ENCODE results near the gene ADARB2. TPM values are rescaled to one million over a fixed set of nuclear protein-coding genes. Genes with fewer than 3 reads are reported as not detected.
A peak's percentile ranks its signal among the peaks of the same experiment; 100 is the strongest.

Gene ADARB2
- total and polyA plus RNA-seq, 4 donors, result under 0.01 to 0.79 TPM; not detected in 2

DNA sequence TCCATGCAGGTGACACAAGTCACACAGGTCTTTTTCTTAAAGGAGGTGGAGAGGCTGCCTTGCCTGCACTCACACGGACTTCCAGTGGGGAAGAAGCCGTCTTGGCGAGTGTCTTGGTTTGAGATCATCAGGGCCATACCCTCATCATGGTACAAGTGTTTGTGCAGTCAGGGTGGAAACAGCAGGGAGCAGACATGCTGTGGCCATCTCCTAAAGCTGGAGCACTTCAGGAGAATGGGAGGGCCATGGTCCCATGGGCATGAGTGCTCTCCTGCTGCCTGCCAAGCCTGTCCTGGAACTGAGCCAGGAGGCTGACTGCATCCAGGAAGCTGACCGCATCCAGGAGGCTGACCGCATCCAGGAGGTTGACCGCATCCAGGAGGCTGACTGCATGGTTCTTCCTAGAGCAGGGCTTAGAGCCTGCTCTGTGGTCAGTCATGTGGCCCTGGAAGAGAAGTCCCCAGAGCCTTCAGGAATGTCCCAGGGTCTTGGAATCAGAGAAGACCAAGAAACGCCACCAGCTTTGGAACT lies 98.4 kb downstream of the ADARB2 start:
- H3K36me3 ChIP-seq (ENCODE audit: control insufficient read depth in 1 of 2, insufficient read depth in 2 of 2, low read length in 1 of 2), result no peaks in the 10 kb centered on the region
- H3K27ac ChIP-seq (ENCODE audit: low read depth in 1 of 2, low read length in 2 of 2), result no peak overlapping the region
- H3K9me3 ChIP-seq (ENCODE audit: control insufficient read depth, low read length), result peaks cover 2% of the 10 kb centered on the region
- no peak overlapping the region for H3K4me3 ChIP-seq (ENCODE audit: low read length in 2 of 2)
- DNase-seq (no peak), ATAC-seq (ENCODE audit: low FRiP score) (no peak)
- WGBS, 2 donors, result 64 to 70% methylated on average over 7 of the region's 7 CpGs
- no peaks in the 10 kb centered on the region for H3K4me1 ChIP-seq (ENCODE audit: control insufficient read depth in 1 of 2, insufficient read depth in 2 of 2, low read length in 2 of 2)
- intact Hi-C loops (cut with DNase I), result no loop called here
- no peaks in the 10 kb centered on the region for H3K27me3 ChIP-seq (ENCODE audit: control insufficient read depth in 1 of 2, insufficient read depth in 2 of 2, low read length in 1 of 2)

GRCh38 chr10:1635340-1635739 lies 102.0 kb downstream of the ADARB2 start:
- ATAC-seq (ENCODE audit: low FRiP score) (no peak), DNase-seq (no peak)
- WGBS, 2 donors, result 57% methylated on average over 11 of the region's 11 CpGs
- H3K4me3 ChIP-seq (ENCODE audit: low read length in 2 of 2), result no peak overlapping the region
- no peaks in the 10 kb centered on the region for H3K4me1 ChIP-seq (ENCODE audit: control insufficient read depth in 1 of 2, insufficient read depth in 2 of 2, low read length in 2 of 2)
- H3K27me3 ChIP-seq (ENCODE audit: control insufficient read depth in 1 of 2, insufficient read depth in 2 of 2, low read length in 1 of 2), result no peaks in the 10 kb centered on the region
- H3K9me3 ChIP-seq (ENCODE audit: control insufficient read depth, low read length), result peaks cover 6% of the 10 kb centered on the region
- intact Hi-C loops (cut with DNase I), result no loop called here
- no peaks in the 10 kb centered on the region for H3K36me3 ChIP-seq (ENCODE audit: control insufficient read depth in 1 of 2, insufficient read depth in 2 of 2, low read length in 1 of 2)
- H3K27ac ChIP-seq (ENCODE audit: low read depth in 1 of 2, low read length in 2 of 2), result no peak overlapping the region

GRCh38 chr10:1634239-1634638 lies 103.1 kb downstream of the ADARB2 start:
- H3K36me3 ChIP-seq (ENCODE audit: control insufficient read depth in 1 of 2, insufficient read depth in 2 of 2, low read length in 1 of 2), result no peaks in the 10 kb centered on the region
- H3K27me3 ChIP-seq (ENCODE audit: control insufficient read depth in 1 of 2, insufficient read depth in 2 of 2, low read length in 1 of 2), result no peaks in the 10 kb centered on the region
- intact Hi-C loops (cut with DNase I), result no loop called here

DNA sequence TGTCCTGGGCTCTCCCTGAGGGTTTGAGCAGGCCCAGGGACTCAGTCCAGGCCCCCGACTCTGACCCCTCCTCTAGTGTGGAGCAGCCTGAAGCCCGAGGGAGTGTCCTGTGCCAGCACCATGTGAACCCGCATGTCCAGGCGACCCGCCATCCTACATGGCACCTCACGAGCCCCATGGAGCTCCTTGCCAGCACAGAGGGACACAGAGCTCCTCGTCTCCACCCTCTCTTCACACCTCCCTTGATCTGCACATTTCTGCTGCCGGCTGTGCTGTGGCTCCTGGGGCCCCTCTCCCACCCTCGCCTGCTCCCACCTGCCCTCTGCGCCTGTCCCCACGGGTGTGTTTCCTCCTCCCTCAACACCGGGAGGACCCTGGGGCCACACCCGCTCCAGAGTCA lies 103.5 kb downstream of the ADARB2 start:
- no peak overlapping the region for H3K27ac ChIP-seq (ENCODE audit: low read depth in 1 of 2, low read length in 2 of 2)
- intact Hi-C loops (cut with DNase I), result no loop called here
- peak; percentile 30 for ATAC-seq (ENCODE audit: low FRiP score)
- H3K4me1 ChIP-seq (ENCODE audit: control insufficient read depth in 1 of 2, insufficient read depth in 2 of 2, low read length in 2 of 2), result no peaks in the 10 kb centered on the region
- peaks cover 4% of the 10 kb centered on the region for H3K9me3 ChIP-seq (ENCODE audit: control insufficient read depth, low read length)
- 73 to 75% methylated on average over 13 of the region's 13 CpGs for WGBS, 2 donors
- H3K27me3 ChIP-seq (ENCODE audit: control insufficient read depth in 1 of 2, insufficient read depth in 2 of 2, low read length in 1 of 2), result no peaks in the 10 kb centered on the region
- peak in 1 of 2 donors; percentile 66 for DNase-seq
- H3K4me3 ChIP-seq (ENCODE audit: low read length in 2 of 2), result no peak overlapping the region
- no peaks in the 10 kb centered on the region for H3K36me3 ChIP-seq (ENCODE audit: control insufficient read depth in 1 of 2, insufficient read depth in 2 of 2, low read length in 1 of 2)

More at GRCh38 chr10:1634239-1634638, 103.1 kb downstream of the ADARB2 start:
- ATAC-seq (ENCODE audit: low FRiP score) (no peak), DNase-seq (no peak)
- H3K27ac ChIP-seq (ENCODE audit: low read depth in 1 of 2, low read length in 2 of 2), result no peak overlapping the region
- H3K4me3 ChIP-seq (ENCODE audit: low read length in 2 of 2), result no peak overlapping the region
- 77 to 80% methylated on average over 5 of the region's 5 CpGs for WGBS, 2 donors
- H3K4me1 ChIP-seq (ENCODE audit: control insufficient read depth in 1 of 2, insufficient read depth in 2 of 2, low read length in 2 of 2), result no peaks in the 10 kb centered on the region
- H3K9me3 ChIP-seq (ENCODE audit: control insufficient read depth, low read length), result peaks cover 4% of the 10 kb centered on the region

DNA sequence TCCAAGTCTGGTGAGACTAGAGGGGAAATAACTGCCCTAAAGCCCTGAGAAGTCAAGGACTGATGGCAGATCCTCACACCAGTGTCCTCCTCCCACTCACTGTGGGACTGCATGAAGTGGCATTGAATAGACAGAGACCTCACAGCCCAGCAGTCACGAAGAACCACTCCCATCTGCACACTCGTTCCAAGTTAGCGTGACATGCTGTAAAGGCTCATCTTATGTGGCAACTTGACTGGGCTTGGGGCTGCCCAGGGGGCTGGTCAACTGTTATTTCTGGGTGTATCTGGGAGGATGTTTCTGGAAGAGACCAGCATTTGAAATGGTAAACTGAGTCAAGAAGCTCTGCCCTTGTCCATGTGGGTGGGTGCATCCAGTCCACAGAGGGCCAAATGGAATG lies 104.7 kb downstream of the ADARB2 start:
- ATAC-seq (ENCODE audit: low FRiP score) (no peak), DNase-seq (no peak)
- intact Hi-C loops (cut with DNase I), result no loop called here
- Histone ChIP-seq H3K27me3 (ENCODE audit: control insufficient read depth in 1 of 2, insufficient read depth in 2 of 2, low read length in 1 of 2) (no peaks in the 10 kb centered on the region), H3K27ac (ENCODE audit: low read depth in 1 of 2, low read length in 2 of 2) (no peak overlapping the region), H3K4me3 (ENCODE audit: low read length in 2 of 2) (no peak overlapping the region), H3K36me3 (ENCODE audit: control insufficient read depth in 1 of 2, insufficient read depth in 2 of 2, low read length in 1 of 2) (no peaks in the 10 kb centered on the region), H3K4me1 (ENCODE audit: control insufficient read depth in 1 of 2, insufficient read depth in 2 of 2, low read length in 2 of 2) (no peaks in the 10 kb centered on the region), H3K9me3 (ENCODE audit: control insufficient read depth, low read length) (peaks cover 8% of the 10 kb centered on the region)
- WGBS, 2 donors, result 89 to 90% methylated on average over 3 of the region's 3 CpGs

GRCh38 chr10:1632141-1632540 lies 105.2 kb downstream of the ADARB2 start:
- DNase-seq (no peak), ATAC-seq (ENCODE audit: low FRiP score) (no peak)
- Histone ChIP-seq H3K36me3 (ENCODE audit: control insufficient read depth in 1 of 2, insufficient read depth in 2 of 2, low read length in 1 of 2) (no peaks in the 10 kb centered on the region), H3K4me3 (ENCODE audit: low read length in 2 of 2) (no peak overlapping the region), H3K27me3 (ENCODE audit: control insufficient read depth in 1 of 2, insufficient read depth in 2 of 2, low read length in 1 of 2) (no peaks in the 10 kb centered on the region), H3K27ac (ENCODE audit: low read depth in 1 of 2, low read length in 2 of 2) (no peak overlapping the region), H3K4me1 (ENCODE audit: control insufficient read depth in 1 of 2, insufficient read depth in 2 of 2, low read length in 2 of 2) (no peaks in the 10 kb centered on the region), H3K9me3 (ENCODE audit: control insufficient read depth, low read length) (peaks cover 8% of the 10 kb centered on the region)
- intact Hi-C loops (cut with DNase I), result no loop called here
- WGBS, 2 donors, result 88 to 90% methylated on average over 3 of the region's 3 CpGs

DNA sequence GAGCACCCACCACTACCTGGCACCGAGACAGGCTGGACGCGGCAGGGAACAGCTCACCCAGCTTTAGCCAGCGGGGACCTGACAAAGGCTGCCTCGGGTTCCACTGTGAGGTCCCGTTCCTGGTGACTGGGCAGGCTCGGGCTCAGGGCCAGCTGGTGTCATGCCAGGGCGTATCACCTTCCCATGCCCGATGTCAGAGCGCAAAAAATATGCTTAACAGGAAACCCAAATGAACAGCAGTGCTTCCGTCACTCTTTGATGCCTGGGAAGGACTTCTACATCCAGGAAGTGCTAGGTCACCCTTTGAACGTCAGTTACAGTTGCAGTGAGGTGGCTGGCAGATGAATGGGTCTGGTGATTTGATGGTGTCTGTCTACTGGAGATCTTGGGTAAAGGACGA lies 106.0 kb downstream of the ADARB2 start:
- Histone ChIP-seq H3K27me3 (ENCODE audit: control insufficient read depth in 1 of 2, insufficient read depth in 2 of 2, low read length in 1 of 2) (no peaks in the 10 kb centered on the region), H3K9me3 (ENCODE audit: control insufficient read depth, low read length) (peaks cover 8% of the 10 kb centered on the region), H3K4me1 (ENCODE audit: control insufficient read depth in 1 of 2, insufficient read depth in 2 of 2, low read length in 2 of 2) (no peaks in the 10 kb centered on the region), H3K27ac (ENCODE audit: low read depth in 1 of 2, low read length in 2 of 2) (no peak overlapping the region), H3K4me3 (ENCODE audit: low read length in 2 of 2) (no peak overlapping the region), H3K36me3 (ENCODE audit: control insufficient read depth in 1 of 2, insufficient read depth in 2 of 2, low read length in 1 of 2) (no peaks in the 10 kb centered on the region)
- ATAC-seq (ENCODE audit: low FRiP score), result no peak
- DNase-seq, result peak in 1 of 2 donors; percentile 39
- intact Hi-C loops (cut with DNase I), result no loop called here
- 72 to 75% methylated on average over 13 of the region's 13 CpGs for WGBS, 2 donors

- DNase-seq, result peak in 1 of 2 donors; percentile 39
These were observed 107.0 kb downstream of the ADARB2 start for GRCh38 chr10:1630304-1630703.

DNA sequence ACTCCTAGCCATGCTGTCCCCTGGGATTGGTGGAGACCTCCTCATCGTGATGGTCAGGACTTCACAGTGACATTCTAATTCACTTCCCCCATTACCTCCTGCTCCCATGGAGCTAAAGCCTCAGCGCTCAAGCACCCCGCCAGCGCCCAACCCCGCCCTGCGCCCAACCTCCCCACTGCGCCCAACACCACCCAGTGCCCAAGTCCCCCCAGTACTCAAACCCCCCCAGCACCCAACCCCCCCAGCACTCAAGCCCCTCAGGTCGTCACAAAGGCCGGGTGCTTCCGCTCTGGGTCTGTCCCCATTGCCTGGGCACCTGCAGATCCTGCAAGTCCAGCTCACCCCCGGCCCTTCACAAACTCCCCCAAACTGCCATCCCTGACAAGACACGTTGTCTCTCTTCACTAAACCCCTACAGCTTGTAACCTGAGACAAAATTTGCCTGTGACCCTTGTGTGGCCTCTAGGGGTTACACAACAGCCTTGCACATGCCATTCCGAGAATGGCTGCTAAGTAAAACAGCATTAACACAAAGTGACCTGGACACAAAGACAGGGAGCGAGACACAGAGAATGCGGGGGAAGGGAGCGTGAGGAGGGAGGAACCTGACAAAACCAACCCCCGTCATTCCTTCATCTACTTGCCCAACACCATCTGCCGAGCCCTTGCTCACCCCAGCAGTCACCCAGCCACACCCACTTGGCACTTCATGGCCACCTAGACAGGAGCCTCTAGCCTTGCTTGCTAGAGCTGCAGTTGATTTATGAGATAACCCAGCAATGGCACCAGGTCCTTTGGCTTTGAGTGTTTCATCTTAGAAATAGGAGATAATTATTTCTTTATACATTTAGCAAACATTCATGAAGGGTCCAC lies 107.8 kb downstream of the ADARB2 start:
- Histone ChIP-seq H3K4me1 (ENCODE audit: control insufficient read depth in 1 of 2, insufficient read depth in 2 of 2, low read length in 2 of 2) (no peaks in the 10 kb centered on the region), H3K27me3 (ENCODE audit: control insufficient read depth in 1 of 2, insufficient read depth in 2 of 2, low read length in 1 of 2) (no peaks in the 10 kb centered on the region), H3K27ac (ENCODE audit: low read depth in 1 of 2, low read length in 2 of 2) (no peak overlapping the region), H3K9me3 (ENCODE audit: control insufficient read depth, low read length) (peaks cover 8% of the 10 kb centered on the region), H3K36me3 (ENCODE audit: control insufficient read depth in 1 of 2, insufficient read depth in 2 of 2, low read length in 1 of 2) (no peaks in the 10 kb centered on the region), H3K4me3 (ENCODE audit: low read length in 2 of 2) (no peak overlapping the region)
- ATAC-seq (ENCODE audit: low FRiP score) (no peak), DNase-seq (peak in 1 of 2 donors; percentile 51)
- intact Hi-C loops (cut with DNase I), result no loop called here
- WGBS, 2 donors, result 52 to 55% methylated on average over 18 of the region's 18 CpGs

More at GRCh38 chr10:1630304-1630703, 107.0 kb downstream of the ADARB2 start:
- intact Hi-C loops (cut with DNase I), result no loop called here
- H3K4me3 ChIP-seq (ENCODE audit: low read length in 2 of 2), result no peak overlapping the region
- H3K4me1 ChIP-seq (ENCODE audit: control insufficient read depth in 1 of 2, insufficient read depth in 2 of 2, low read length in 2 of 2), result no peaks in the 10 kb centered on the region
- no peaks in the 10 kb centered on the region for H3K27me3 ChIP-seq (ENCODE audit: control insufficient read depth in 1 of 2, insufficient read depth in 2 of 2, low read length in 1 of 2)
- no peak for ATAC-seq (ENCODE audit: low FRiP score)
- H3K36me3 ChIP-seq (ENCODE audit: control insufficient read depth in 1 of 2, insufficient read depth in 2 of 2, low read length in 1 of 2), result no peaks in the 10 kb centered on the region
- WGBS, 2 donors, result 80 to 85% methylated on average over 6 of the region's 6 CpGs
- no peak overlapping the region for H3K27ac ChIP-seq (ENCODE audit: low read depth in 1 of 2, low read length in 2 of 2)
- H3K9me3 ChIP-seq (ENCODE audit: control insufficient read depth, low read length), result peaks cover 8% of the 10 kb centered on the region

Measured in aorta (tissue), 5 donors.